OCI-LY3 (cell line): ENCODE data around the gene GRID2.

ENCODE experiments used
- EZH2phosphoT487 ChIP-seq: fragments of 200-600 bp; shearing (Covaris generic); IDR thresholded peaks from 2 replicates; pipeline ENCODE4 v1.6.1; 2018; ENCODE audit warnings: antibody characterized with exemption, mixed run types, low read depth
- TF ChIP-seq, protein P1 (sequence below): fragments of 200-600, 300-600 bp; sonication (generic); IDR thresholded peaks from 2 replicates; pipeline ENCODE4 v1.5.1; 2014; ENCODE audit warnings: antibody characterized with exemption, low read length, low read depth

DNA sequence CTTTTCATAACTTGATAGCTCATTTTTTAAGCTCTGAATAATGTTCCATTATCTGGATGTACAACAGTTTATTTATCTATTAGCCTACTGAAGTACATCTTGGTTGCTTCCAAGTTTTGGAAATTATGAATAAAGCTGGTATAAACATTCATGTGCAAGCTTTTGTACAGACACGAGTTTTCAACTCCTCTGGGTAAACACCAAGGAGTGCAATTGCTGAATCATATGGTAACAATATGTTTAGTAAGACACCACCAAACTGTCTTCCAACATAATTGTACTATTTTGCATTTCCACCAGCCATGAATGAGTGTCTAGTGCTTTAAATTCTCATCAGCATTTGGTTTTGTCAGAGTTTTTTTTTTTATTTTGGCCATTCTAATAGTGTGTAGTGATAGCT, 1258.1 kb downstream of the GRID2 start:
- TF ChIP-seq, protein P1, sequence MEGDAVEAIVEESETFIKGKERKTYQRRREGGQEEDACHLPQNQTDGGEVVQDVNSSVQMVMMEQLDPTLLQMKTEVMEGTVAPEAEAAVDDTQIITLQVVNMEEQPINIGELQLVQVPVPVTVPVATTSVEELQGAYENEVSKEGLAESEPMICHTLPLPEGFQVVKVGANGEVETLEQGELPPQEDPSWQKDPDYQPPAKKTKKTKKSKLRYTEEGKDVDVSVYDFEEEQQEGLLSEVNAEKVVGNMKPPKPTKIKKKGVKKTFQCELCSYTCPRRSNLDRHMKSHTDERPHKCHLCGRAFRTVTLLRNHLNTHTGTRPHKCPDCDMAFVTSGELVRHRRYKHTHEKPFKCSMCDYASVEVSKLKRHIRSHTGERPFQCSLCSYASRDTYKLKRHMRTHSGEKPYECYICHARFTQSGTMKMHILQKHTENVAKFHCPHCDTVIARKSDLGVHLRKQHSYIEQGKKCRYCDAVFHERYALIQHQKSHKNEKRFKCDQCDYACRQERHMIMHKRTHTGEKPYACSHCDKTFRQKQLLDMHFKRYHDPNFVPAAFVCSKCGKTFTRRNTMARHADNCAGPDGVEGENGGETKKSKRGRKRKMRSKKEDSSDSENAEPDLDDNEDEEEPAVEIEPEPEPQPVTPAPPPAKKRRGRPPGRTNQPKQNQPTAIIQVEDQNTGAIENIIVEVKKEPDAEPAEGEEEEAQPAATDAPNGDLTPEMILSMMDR = no peak
- TF ChIP-seq EZH2phosphoT487 = no peak
